GM19467 (cell line): ENCODE results near the gene ACKR2.
A peak's percentile ranks its signal among the peaks of the same experiment; 100 is the strongest.

ENCODE experiments used
- ATAC-seq: cut with Tn5 transposase; IDR thresholded peaks from one replicate; pipeline ENCODE4 v1.9.1; 2021; ENCODE audit warnings: mild to moderate bottlenecking, moderate library complexity; ENCODE audit not compliant: unreplicated experiment

ACKR2 gene, protein sequence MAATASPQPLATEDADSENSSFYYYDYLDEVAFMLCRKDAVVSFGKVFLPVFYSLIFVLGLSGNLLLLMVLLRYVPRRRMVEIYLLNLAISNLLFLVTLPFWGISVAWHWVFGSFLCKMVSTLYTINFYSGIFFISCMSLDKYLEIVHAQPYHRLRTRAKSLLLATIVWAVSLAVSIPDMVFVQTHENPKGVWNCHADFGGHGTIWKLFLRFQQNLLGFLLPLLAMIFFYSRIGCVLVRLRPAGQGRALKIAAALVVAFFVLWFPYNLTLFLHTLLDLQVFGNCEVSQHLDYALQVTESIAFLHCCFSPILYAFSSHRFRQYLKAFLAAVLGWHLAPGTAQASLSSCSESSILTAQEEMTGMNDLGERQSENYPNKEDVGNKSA

GRCh38 chr3:42809202-42809601, at the start of gene ACKR2:
TSS of gene ACKR2 (plus strand) at chr3:42809445. CDS start at chr3:42864503, 55,058 bp downstream.
- no peak for ATAC-seq

DNA sequence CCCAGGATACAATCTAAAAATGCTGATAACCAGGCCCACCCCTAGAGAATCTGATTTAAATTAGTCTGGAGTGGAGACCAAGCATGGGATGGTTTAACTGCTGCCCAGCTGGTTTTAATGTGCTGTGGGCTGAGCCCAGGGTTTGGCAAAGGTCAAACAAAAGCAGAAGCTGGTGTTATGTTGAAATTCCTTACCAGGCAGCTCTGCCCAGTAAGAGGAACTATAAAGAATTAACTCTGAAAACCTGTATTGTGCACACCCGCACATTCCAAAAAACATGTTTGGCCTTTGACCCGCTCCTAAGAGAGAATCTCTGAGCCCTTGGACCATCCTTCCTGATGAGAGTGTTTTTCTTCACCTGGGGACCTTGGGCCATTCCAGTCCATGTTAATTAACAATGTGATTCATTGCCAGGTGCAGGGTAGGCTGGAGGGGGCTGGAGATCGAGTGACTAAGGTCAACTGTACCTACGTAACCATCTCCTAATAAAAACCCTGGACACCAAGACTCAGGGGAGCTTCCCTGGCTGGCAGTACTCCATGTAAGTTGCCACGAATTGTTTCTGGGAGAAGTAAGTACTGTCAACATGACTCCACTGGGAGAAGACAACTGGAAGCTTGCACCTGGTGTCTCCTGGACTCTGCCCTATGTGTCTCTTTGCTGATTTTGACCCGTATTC, 47.1 kb upstream of the ACKR2 start:
- ATAC-seq = no peak

DNA sequence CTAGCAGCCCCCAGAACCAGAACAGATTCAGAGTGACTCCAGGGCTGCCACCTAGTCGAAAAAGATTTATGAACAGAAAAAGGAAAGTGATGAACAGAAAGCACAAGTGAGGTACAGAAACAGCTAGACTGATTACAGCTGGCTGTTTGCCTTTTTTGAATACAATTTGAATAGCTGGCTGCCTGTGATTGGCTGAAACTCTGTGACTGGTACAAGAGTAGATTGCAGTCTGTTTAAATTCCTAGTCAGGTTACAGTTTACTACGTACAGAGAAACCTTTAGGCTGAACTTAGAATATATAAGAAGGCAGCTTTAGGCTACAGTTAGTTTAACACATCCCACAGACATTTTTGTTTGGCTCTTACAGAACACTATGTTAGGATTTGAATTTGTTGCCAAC, 46.2 kb upstream of the ACKR2 start:
- ATAC-seq = no peak

- ATAC-seq = no peak
These were observed 45.1 kb upstream of the ACKR2 start for GRCh38 chr3:42764115-42764514.

DNA sequence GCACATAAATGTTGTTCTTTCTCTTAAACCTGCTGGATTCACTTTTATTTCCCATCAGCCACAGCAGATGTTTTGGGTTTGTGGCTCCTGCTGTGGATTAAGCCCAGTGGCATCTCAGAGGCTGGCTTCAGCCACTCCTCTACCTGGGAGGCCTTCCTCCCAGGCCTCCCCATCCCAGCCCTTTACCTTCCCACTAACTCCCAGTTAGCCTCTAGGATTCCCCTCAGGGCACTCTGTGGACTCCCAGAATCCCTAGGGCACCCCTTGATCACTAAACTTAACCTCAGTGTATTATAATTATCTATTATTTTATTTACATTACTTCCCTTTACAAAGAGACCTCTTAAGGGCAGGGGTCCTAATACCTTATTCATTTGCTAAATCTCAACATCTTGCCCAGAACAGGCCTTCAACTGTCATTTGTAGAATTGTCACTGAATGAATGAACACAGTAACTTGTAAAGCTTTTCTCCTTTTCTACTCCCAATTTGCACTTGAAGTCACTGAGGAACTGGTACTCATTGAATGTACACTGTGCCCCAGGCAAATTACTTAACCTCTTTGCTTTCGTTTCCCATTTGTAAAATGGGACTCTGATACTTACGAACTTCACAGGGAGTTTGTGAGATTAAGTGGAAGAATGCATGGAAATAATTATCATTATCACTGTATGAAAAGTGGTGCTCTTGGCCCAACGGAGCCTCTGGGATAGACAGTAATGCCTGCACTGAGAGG, 44.5 kb upstream of the ACKR2 start:
- ATAC-seq = no peak

- no peak for ATAC-seq
These were observed 39.6 kb upstream of the ACKR2 start for GRCh38 chr3:42769477-42770131.

GRCh38 chr3:42771271-42771670, 38.0 kb upstream of the ACKR2 start:
- no peak for ATAC-seq

- peak; percentile 96 for ATAC-seq
These were observed 36.4 kb upstream of the ACKR2 start, which contains the start of gene CCDC13 for GRCh38 chr3:42772670-42773408. TSS of gene CCDC13 (minus strand) at chr3:42773253. CDS start at chr3:42758345, 14,908 bp downstream.

DNA sequence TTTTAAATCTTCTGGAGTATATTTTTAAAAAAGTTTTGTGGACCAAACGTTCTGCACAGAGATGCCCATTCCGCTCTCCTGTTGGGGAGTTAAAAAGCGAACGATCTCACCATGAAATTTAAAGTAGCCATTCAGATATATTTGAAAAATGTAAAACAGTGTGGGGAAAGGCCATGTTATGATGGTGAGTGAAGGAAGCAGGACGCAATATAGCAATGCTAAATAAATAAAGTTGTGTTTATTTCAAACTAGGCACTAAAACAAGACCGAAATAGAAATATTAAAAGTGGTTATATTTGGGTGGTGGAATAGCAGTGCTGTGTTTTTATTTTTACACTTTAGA, 35.9 kb upstream of the ACKR2 start:
- ATAC-seq = peak; percentile 4

GRCh38 chr3:42778644-42779043, 30.6 kb upstream of the ACKR2 start:
- ATAC-seq = no peak

DNA sequence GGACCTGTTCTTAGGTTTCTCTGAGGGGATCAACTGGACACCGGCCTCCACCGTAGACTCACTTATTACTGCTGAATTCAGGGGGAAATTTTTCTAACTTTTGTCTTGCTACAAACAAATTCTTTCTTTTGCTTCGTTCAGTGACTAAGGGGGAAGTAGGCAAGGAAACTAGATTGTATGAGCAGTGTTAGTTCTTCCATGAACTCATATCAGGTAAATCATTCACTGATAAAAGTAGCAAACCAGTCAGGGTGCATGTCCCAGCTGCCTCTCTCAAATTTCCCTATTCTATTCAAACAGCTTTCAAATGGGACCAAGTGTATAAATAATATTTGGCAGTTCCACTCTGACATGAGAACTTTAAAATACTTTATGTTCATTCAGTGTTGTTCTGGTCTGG, 28.8 kb upstream of the ACKR2 start:
- peak; percentile 14 for ATAC-seq

DNA sequence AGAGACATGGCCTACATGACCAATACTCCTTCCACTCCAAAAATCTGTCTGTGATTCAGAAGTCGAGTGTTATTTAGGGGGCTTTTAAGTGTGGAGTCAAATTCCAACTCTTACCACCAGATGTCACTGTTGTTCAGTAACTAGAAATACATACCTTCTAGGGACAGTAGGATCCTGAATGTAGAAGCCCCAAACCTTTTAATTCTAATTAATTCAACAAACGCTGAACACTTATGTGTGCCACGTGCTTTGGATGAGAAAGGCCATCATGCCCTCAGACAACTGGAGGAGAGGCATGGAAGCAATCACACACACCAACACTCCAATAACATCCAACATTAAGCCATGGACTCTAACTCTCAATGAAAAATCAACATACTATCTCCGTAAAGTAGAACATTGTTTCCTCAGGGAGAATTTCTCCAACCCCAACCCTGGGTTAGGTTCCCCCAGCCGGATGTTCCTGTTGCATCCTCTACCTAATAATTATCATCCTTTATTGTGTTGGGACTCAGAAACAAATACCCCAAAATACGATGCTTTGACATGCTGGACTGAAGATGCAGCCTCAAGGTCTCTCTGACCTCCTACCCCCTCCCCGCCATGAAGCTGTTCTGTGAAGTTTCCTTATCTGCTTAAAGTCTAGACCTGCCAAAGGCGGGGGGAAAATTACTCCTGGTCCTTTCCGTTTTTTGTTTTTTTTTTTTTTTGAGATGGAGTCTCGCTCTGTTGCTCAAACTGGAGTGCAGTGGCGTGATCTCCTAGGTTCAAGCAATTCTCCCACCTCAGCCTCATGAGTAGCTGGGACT, 28.1 kb upstream of the ACKR2 start:
- peak; percentile 75 for ATAC-seq

DNA sequence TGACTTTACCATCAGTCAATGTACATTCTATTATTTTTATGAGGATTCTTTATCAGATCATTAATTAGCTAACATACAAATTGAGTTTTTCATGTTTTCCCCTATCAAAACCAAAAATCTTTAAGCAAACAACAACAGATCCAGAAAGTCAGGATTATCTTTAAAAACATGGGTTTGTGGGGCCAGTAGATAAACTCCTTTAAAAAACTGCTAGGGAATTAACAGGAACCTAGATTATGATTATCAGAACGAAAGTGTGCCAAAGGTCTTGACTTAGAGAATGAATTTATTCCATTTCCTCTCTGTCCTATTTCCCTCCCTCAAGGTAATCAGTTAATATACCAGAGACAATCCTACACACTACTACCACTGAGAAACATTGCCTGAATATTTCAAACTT, 23.0 kb upstream of the ACKR2 start:
- no peak for ATAC-seq

GRCh38 chr3:42786631-42787030, 22.6 kb upstream of the ACKR2 start:
- no peak for ATAC-seq

GRCh38 chr3:42790714-42791229, 18.5 kb upstream of the ACKR2 start:
- no peak for ATAC-seq

GRCh38 chr3:42795621-42796181, 13.5 kb upstream of the ACKR2 start:
- ATAC-seq = no peak

- no peak for ATAC-seq
These were observed 12.8 kb upstream of the ACKR2 start for GRCh38 chr3:42796332-42796885.

DNA sequence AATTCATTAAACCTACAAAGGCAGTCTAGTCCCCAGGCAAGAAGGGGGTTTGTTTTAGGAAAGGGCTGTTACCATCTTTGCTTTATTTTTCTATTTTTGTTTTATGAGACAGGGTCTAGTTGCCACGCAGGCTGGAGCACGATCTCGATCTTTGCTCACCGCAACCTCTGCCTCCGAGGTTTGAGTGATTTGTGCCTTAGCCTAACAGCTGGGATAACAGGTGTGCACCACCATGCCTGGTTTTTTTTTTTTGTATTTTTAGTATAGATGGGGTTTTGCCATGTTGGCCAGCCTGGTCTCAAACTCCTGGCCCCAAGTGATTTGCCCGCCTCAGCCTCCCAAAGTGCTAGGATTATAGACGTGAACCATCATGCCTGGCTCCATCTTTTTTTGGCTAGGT, 9.9 kb upstream of the ACKR2 start:
- ATAC-seq = no peak

GRCh38 chr3:42800251-42800650, 9.0 kb upstream of the ACKR2 start:
- ATAC-seq = no peak
